Left cardiac atrium (tissue), 4 donors: Measurements from ENCODE around the gene UBE3D. TPM values are rescaled to one million over a fixed set of nuclear protein-coding genes. Genes with fewer than 3 reads are reported as not detected.
A peak's percentile ranks its signal among the peaks of the same experiment; 100 is the strongest.

Experiments used
- ATAC-seq, 2 donors: fragments of 200-7000 bp; cut with Tn5 transposase; one replicate each; pipeline ENCODE4 v1.9.1; 2020; ENCODE audit warnings: mild to moderate bottlenecking in 2 of 2, moderate library complexity in 2 of 2
- DNase-seq: peaks from one replicate; pipeline ENCODE4 v3.0.0-alpha.2; 2020
- intact Hi-C, 2 donors: fragments of 100-400 bp; cut with DNase I; formaldehyde crosslinking; loops; one replicate each; pipeline versions ENCODE4 v1.14.1 to v1.15.1; 2022 to 2023
- long read RNA-seq: library from polyadenylated mRNA; unstranded; transcript quantifications from one replicate; pipeline ENCODE4 v2.0.0, GENCODE V29; 2021
- total RNA-seq, 2 donors: library from RNA; stranded (reverse); fragmentation: NEBNext Ultra II Directional; extraction: Animal tissue kit (Norgen Biotek cat#: 25700); gene quantifications; one replicate each; pipeline ENCODE4 v1.2.1, GENCODE V29; 2021
- donor health status: DM: no; HTN: yes; CAD: no.
- donor health status: DM: no; HTN: yes; CAD: no; lungs with severe emphysema.
- donor health status: DM: yes; HTN: yes; CAD: no.
- donor health status: Dilated cardiomyopathy.

The UBE3D gene, protein sequence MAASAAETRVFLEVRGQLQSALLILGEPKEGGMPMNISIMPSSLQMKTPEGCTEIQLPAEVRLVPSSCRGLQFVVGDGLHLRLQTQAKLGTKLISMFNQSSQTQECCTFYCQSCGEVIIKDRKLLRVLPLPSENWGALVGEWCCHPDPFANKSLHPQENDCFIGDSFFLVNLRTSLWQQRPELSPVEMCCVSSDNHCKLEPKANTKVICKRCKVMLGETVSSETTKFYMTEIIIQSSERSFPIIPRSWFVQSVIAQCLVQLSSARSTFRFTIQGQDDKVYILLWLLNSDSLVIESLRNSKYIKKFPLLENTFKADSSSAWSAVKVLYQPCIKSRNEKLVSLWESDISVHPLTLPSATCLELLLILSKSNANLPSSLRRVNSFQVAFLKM
- total RNA-seq: 1 to 10 TPM; 3.0 to 3.1 TPM
- long read RNA-seq, partial matches to known transcripts: 0 of 5 reads
- long read RNA-seq, other reads (novel, unspliced or antisense): 0 of 5 reads

DNA sequence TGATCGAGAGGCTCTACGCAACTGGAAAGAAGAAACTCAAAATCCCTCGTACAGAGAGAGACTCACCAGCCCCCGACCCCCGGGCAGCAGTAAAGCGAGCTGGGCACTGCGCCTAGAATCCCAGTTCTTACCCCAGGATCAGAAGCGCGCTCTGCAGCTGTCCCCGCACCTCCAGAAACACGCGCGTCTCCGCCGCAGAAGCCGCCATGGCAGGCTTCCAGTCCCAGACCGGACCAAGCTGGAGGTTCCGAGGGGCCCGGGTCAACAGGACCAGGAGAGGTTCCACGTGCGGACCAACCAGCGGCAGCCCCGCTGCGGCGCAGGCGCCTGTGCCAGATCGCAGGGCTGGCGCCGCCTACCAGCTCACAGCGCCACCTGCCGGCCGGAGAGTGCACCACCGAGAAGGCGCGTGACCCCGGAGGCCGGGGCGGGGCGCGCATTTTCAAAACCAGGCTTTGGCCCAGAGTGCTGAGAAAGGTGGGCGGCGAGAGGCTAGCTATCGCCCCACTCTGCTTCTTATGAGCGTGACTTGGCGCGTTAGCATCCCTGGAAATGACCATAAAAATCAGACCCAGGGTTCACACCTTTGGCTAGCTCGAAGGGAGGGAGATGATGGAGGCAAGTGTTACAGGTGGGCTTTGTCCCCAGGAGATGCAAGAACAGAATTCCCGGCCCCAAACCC is at the start of gene UBE3D:
Gene UBE3D, minus strand, starts transcription at position 331 of the 682 bp plus-strand sequence. Its CDS starts 123 bp downstream, at position 208.
- peak; percentile 92 for DNase-seq
- peak; percentile 85 to 87 for ATAC-seq
- intact Hi-C loops: loop anchor here (2.0 to 10.0 kb wide), 4 partner anchors 127 to 818 kb away; partner anchors contain the start of genes IBTK (in 1 of the 2), PGM3 (in 1 of the 2) and RWDD2A (in 1 of the 2)

DNA sequence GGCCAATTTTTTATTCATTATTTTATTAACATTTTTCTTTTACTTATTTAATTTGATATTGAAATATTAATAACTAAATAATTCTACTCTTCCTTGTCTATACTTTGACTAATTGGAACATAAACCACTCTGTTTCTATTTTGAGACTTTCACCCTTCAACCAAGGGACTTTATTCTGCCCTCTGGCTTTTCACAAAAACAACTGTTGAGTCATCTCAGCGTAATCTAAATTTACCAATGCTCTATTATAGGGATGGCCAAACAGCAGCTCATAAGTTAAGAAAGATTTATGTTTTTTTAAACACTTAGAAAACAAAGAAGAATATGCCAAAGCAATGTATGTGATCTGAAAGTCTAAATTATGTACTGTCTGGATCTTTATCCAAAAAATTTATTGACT is 48.5 kb upstream of the UBE3D start:
- ATAC-seq (peak in 1 of 2 donors; percentile 47), DNase-seq (no peak)
- intact Hi-C loops: no loop called here

DNA sequence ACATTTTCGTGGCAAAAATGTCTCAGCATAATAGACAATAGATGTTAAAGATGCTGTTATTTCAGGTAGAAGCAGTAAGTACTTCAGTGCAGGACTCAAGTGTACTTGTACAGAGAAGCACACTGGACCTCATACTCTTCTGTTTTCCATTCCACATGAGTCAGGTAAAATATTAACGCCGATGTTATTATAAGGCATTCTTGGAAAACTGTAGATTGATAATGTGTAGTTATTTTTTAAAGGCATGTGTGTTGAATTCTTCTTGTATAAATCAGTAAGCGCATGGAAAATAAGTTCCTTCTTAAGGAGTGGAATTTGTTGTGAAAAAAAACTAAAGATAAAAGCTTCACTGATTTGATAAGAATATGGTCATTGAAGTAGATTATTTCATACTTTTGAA is 47.6 kb upstream of the UBE3D start:
- intact Hi-C loops: no loop called here
- ATAC-seq (peak in 1 of 2 donors; percentile 22), DNase-seq (no peak)

DNA sequence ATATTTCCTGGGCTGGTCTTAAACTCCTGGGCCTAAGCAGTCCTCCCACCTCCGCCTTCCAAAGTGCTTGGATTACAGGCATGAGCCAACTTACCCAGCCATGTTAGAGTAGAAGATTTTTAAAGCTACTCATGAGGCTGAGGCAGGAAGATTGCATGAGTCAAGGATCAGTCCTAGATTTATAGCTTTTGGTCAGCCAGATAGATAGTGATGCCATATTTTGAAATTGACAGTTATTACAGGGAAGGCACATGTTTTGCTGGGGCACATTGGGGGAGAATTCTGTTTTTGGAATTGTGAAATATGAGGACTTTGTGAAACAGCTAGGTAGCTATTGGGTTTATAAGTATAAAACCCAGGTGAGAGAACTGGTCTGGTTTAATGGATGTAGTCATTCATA is 42.7 kb upstream of the UBE3D start:
- ATAC-seq (no peak), DNase-seq (no peak)
- intact Hi-C loops: no loop called here

DNA sequence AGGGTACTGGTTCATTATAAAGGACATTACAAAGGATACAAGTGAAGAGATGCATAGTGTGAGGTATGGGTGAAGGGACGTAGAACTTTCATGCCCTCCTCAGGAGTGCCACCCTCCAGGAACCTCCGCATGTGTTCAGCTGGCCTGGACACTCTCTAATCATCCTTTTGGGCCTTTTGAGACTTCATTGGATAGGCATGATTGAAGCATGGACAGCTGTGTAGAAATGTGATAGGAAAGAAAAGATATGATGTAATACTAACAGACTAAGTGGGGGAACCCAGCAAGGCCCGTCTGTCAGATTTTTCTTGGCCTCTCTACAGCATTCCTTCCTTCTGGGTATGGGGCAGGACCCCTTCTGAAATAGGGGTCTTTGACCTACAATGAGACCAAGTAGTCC is 32.9 kb upstream of the UBE3D start:
- intact Hi-C loops: no loop called here
- DNase-seq (no peak), ATAC-seq (no peak)

DNA sequence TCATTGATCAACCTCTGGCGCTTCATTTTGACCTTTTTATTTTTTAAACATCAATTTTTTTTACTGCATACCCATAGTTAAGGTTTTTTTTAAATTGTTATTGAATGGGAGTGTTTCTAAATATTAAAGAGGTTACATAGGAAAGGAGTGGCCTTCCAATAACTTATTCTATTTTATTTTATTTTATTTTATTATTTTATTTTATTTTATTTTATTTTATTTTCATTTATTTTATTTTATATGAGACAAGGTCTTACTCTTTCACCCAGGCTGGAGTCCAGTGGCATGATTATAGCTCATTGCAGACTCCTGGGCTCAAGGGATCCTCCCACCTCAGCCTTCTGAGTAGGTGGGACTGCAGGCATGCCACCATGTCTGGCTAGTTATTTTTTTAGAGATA is 32.0 kb upstream of the UBE3D start:
- DNase-seq: no peak
- no peak for ATAC-seq
- intact Hi-C loops: no loop called here

DNA sequence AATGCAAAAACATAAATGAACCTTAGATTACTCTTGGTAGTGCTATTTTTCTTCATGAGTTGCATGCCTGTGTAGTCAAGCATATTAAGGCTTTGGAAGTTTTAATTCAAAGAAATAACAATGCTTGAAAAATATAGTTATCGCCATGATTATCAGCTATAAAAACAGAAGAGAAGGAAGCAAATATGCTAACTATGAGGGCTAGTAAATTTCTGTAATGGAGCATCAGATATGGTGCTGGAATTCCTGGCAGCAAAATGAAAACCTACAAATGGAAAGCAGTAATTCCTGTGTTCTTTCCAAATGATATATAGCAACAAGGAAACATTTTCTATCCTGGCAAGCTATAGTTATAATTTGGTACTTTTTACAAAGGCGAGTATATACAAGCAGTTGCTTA is 31.6 kb upstream of the UBE3D start:
- ATAC-seq (no peak), DNase-seq (no peak)
- intact Hi-C loops: no loop called here

DNA sequence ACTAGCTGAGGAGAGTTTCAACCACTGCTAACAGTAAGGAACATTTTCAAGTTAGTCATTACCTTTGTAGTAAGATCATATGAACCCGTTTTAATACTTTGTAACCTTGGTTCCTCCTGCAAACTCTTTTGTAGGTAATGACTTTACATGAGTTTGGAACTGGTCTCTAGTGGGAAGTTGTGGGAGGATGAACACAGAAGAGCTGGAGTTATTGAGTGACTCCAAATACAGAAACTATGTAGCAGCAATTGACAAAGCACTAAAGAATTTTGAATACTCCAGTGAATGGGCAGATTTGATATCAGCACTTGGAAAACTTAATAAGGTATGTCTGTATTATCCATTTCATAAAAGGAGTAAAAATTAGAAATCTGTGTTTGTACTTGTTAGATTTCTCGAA is 31.1 kb upstream of the UBE3D start:
- intact Hi-C loops: no loop called here
- DNase-seq (no peak), ATAC-seq (no peak)

DNA sequence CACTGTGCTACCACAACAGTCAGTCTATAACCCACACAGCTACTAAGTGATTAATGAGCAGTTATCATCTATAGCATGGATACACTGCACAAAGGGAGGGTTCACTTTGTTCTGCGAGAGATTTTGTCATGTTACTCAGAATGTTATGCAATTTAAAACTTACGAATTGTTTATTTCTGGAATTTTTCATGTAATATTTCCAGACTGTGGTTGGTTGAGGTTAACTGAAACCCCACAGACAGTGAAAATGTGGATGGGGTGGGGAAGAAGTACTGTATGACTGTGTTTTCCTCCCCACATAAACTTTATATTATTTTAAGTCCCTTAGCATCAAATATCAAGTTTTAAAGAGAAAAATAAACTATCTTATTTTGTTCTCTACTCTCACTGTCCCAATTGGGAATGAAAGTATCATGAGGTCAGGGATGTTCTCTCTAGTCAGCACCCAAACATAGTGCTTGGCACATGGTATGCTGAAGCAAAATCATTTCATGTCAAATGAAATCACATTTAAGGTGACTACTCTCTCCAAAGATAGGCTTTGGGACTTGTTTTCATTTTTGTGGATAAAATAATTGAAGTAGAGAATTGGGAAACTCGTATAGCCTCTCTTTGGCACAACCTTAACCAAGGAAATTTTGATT is 27.2 kb upstream of the UBE3D start:
- ATAC-seq: peak in 1 of 2 donors; percentile 31
- intact Hi-C loops: no loop called here
- no peak for DNase-seq

DNA sequence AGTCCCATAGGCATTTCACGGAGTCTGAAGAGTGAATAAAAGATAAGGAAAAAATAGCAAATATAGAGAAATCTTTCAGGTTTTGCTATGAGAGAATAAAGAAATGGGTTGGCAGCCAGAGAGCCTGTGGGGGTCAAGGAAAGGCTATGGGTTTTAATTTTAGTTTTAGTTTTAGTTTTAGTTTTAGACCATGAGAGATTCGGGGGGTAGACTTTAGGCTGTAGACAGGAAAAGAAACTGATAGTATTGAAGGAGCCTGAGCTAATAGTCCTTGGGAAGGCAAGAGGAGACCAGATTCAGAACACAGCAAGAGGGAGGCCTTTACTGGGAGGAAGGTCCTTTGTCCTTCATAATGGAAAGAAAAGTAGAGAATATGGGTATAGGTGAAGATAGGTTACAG is 21.1 kb upstream of the UBE3D start:
- DNase-seq: no peak
- intact Hi-C loops: no loop called here
- no peak for ATAC-seq

DNA sequence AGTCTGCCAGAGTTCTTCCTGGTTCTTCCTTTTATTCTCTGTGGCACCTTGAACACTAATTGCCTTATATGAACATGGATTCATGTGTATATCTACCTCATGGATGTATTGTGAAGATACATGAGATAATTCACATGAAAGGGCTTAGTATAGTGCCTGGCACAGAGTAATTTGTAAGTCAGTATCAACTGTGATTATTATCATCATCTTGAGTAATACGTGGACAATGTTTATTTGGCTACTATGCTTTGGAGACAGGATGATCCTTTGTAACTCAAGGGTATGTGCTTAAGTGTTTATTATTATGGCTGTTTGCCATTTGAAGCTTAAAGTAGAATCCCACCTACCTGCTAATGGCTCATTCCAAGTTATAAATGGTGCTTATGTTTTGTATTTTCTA is 17.8 kb upstream of the UBE3D start:
- ATAC-seq: no peak

DNA sequence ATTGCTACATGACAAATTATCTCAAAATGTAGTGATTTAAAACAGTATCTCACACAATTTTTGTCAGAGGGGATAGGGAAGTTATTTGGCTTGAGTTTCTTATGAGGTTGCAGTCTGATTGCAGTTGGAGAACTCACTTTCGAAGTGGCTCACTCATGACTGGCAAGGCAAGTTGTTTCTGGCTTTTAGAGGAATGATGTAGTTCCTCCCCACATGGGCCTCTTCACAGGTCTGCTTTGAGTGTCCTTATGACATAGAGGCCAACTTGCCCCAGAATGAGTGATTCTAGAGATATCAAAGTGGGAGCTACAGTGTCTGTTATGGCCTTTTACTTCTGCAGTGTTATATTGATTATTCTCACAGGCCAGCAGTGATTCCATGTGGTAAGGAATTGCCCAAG is 8.0 kb upstream of the UBE3D start:
- intact Hi-C loops: loop anchor here in 1 of 2 donors (10.0 kb wide), 1 partner anchor 441 kb away; the partner anchor contains the start of gene PRSS35
- no peak for ATAC-seq
- DNase-seq: no peak

More for the DNA sequence above, 17.8 kb upstream of the UBE3D start:
- intact Hi-C loops: no loop called here
- no peak for DNase-seq

DNA sequence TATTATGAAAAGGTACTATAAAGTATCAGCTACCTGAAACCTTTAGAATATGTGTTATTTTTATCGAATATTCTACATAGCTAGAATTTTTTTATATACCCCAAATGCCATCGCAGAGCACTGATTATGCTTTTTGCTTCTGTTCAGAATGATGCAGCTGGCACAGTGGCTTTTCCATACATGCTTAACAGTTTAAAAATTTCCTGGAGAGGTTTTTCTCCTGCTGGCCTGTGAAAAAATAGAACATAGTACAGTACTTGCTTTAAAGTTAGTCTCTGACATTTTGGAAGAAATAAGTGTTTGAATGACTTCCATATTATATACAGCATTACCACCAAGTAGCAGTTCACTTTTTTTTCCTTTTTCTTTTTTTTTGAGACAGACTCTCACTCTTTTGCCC is 7.1 kb upstream of the UBE3D start:
- ATAC-seq (no peak), DNase-seq (no peak)
- intact Hi-C loops: loop anchor here in 1 of 2 donors (10.0 kb wide), 1 partner anchor 442 kb away; the partner anchor contains the start of gene PRSS35

DNA sequence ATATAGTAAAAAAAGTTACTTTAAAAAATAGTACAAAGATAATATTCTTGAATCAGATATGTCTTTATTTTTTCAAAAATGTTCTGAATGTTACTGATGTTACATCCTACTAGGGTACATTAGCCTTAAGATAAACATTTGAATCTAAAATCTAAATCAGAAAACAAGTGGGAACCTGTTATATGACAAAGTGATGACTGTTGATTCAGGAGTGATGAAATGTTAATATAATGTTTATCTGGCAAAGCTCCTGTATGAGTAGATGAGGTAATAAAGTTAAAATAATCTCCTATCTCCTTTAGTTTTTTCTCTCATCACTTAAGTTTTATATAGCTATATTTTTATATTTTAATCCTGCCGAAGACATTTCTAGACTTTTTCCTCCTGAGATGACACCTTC is 6.1 kb upstream of the UBE3D start:
- ATAC-seq (no peak), DNase-seq (no peak)
- intact Hi-C loops: loop anchor here in 1 of 2 donors (10.0 kb wide), 1 partner anchor 443 kb away; the partner anchor contains the start of gene PRSS35

DNA sequence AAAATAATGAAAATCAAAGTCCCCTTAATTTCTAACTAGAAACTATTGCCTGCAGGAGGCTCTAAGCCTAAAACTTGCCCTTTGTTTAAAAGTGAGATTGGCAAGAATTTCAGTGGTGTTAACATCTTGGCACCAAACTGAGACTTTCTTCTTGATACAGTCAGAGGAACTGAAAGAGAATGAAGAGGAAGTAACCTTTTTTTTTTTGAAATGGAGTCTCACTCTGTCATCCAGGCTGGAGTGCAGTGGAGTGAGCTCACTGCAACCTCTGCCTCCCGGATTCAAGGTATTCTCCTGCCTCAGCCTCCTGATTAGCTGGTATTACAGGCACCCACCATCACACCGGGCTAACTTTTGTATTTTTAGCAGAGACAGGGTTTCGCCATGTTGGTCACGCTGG is 5.4 kb upstream of the UBE3D start:
- no peak for DNase-seq

DNA sequence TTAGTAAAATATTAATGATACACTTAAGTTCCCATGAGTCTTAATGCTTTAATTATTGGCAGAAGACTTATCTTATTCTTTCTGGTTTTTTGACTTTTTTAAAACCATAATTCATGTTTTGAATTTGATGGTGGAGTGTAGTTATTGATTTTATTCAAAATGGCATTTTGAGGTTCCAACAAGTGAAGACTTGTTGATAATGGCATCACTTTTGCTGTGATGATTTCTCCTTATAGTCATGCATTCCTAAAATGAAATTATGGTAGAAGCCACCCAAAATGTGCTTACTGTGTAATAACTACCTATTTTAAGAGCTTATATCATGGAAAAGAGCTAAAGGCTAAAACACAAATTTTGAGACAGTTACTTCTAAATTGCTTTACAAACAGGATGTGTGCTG is 4.0 kb upstream of the UBE3D start:
- DNase-seq: no peak
- intact Hi-C loops: loop anchor here (5.0 to 10.0 kb wide), 4 partner anchors 123 to 822 kb away; partner anchors contain the start of genes IBTK (in 1 of the 2), PGM3 (in 1 of the 2), PRSS35 (in 1 of the 2) and RWDD2A (in 1 of the 2)
- ATAC-seq: no peak

More for the DNA sequence above, 5.4 kb upstream of the UBE3D start:
- intact Hi-C loops: loop anchor here in 1 of 2 donors (10.0 kb wide), 1 partner anchor 444 kb away; the partner anchor contains the start of gene PRSS35
- peak in 1 of 2 donors; percentile 5 for ATAC-seq

DNA sequence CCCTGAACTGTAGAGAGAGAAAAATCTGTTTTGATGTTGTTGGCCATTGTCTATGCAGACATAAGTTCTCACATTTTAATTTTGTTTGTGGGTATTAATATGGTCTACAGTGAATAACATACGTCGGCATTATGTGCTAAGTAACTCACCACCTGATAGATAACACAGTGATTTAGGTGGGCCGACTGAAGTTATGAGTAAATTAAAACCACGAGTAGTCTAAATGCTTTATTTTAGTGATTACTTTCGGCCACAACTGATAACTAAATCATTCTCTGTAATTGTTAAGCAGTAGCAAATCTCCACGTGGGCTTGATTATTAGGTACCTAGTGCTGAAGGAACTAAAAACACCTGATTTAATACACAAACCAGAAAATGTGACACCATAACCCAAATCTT is 3.0 kb upstream of the UBE3D start:
- intact Hi-C loops: loop anchor here (5.0 to 10.0 kb wide), 3 partner anchors 124 to 821 kb away; partner anchors contain the start of genes IBTK (in 1 of the 2), PGM3 (in 1 of the 2) and RWDD2A (in 1 of the 2)
- DNase-seq (no peak), ATAC-seq (no peak)

DNA sequence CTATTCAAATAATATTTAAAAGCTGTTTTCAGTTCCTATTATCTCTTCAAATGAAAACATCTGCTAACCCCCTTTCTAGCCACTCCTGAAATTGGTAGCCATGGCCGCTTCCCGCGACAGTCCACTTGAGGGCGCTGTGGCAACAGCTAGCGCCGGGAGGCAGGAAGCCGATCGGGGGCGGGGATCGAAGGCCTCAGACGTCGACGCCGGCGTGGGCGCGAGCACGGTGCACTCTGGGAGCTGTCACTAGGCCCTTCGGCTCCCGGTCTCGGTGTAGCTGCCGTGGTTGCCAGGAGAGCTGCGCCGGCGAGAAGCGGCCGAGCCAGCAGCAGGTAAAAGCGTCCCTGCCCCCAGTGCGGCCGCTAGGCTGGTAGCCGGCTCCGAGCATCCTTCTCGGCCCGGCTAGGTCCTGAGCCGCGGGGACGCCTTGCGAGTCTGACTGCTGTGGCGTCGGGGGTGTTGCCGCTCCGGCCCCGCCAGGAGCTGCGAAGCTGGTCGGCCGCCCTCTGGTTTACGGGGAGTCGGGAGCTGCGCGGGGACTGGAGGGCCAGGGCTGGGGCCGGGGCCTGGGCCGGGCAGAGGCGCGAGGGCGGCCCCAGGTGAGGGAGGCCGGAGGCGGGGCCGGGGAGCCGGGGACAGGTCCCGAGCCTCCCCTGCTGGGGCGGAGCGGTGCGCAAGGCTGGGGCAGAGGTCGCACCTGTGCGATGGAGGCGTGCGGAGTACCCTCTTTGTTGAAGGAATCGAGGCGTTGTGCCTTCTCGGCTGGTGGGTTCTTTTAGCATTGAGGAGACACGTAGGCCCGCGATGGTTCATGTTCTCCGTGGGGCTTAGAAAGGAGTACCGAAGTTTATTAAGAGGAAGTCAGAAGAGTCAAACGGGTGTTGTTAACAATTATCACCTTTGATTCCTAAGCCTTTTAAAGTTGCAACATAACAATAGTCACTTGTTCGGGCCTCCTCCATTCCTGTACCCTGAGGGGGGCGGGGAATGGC is 2.1 kb upstream of the UBE3D start, which contains the start of gene DOP1A:
Gene DOP1A, plus strand, starts transcription at position 224 of the 992 bp plus-strand sequence. CDS start 29,307 bp downstream, outside the sequence.
- DNase-seq: peak; percentile 98
- ATAC-seq: peak; percentile 96 to 97
- intact Hi-C loops: loop anchor here (2.0 to 10.0 kb wide), 4 partner anchors 125 to 820 kb away; partner anchors contain the start of genes IBTK (in 1 of the 2), PGM3 (in 1 of the 2) and RWDD2A (in 1 of the 2)
